Mesendoderm (in vitro differentiated cells): ENCODE data around the gene LRIT1.

ENCODE experiments used
- DNase-seq: peaks from one replicate; pipeline ENCODE4 v3.0.0; 2013
- H2AK5ac ChIP-seq: 2 replicates; pipeline ENCODE4 v1.6.1; 2013; ENCODE audit warnings: low read length, inconsistent platforms
- H2BK120ac ChIP-seq: 2 replicates; pipeline ENCODE4 v1.6.1; 2013; ENCODE audit warnings: low read depth, mild to moderate bottlenecking, low read length, moderate library complexity, mixed read lengths
- H2BK15ac ChIP-seq: replicated peaks from 2 replicates; pipeline ENCODE4 v1.6.1; 2013; ENCODE audit warnings: low read depth, mild to moderate bottlenecking, moderate library complexity
- H2BK5ac ChIP-seq: 2 replicates; pipeline ENCODE4 v1.6.1; 2013; ENCODE audit warnings: low read length, inconsistent platforms
- H3K18ac ChIP-seq: 2 replicates; pipeline ENCODE4 v1.6.1; 2013; ENCODE audit warnings: mild to moderate bottlenecking, low read length, mixed read lengths
- H3K23ac ChIP-seq: one replicate; pipeline ENCODE4 v1.6.1; 2013; ENCODE audit warnings: low read length
- H3K27ac ChIP-seq: 2 replicates; pipeline ENCODE4 v1.5.1; 2013; ENCODE audit warnings: low read depth, mild to moderate bottlenecking, inconsistent platforms, low read length, moderate library complexity
- H3K27me3 ChIP-seq: 2 replicates; pipeline ENCODE4 v1.6.1; 2013; ENCODE audit warnings: low read length, control low read depth, mild to moderate bottlenecking, inconsistent platforms; ENCODE audit not compliant: insufficient read depth, poor library complexity
- H3K36me3 ChIP-seq: 2 replicates; pipeline ENCODE4 v1.6.1; 2013; ENCODE audit warnings: low read length, inconsistent platforms; ENCODE audit not compliant: control insufficient read depth, insufficient read depth
- H3K4ac ChIP-seq: one replicate; pipeline ENCODE4 v1.6.1; 2013; ENCODE audit warnings: low read depth, mild to moderate bottlenecking, low read length, moderate library complexity
- H3K4me1 ChIP-seq: 2 replicates; pipeline ENCODE4 v1.6.1; 2013; ENCODE audit warnings: low read depth, low read length, inconsistent platforms; ENCODE audit not compliant: control insufficient read depth
- H3K4me2 ChIP-seq: 2 replicates; pipeline ENCODE4 v1.6.1; 2013; ENCODE audit warnings: low read length
- H3K4me3 ChIP-seq: 2 replicates; pipeline ENCODE4 v1.5.1; 2013; ENCODE audit warnings: mild to moderate bottlenecking, low read length
- H3K56ac ChIP-seq: one replicate; pipeline ENCODE4 v1.6.1; 2013; ENCODE audit warnings: low read length
- H3K79me1 ChIP-seq: 2 replicates; pipeline ENCODE4 v1.6.1; 2013; ENCODE audit warnings: low read length, inconsistent platforms
- H3K79me2 ChIP-seq: 2 replicates; pipeline ENCODE4 v1.6.1; 2013; ENCODE audit warnings: mild to moderate bottlenecking, low read length; ENCODE audit not compliant: control insufficient read depth, insufficient read depth
- H3K9ac ChIP-seq: 2 replicates; pipeline ENCODE4 v1.6.1; 2013; ENCODE audit warnings: low read length, inconsistent platforms
- H4K5ac ChIP-seq: one replicate; pipeline ENCODE4 v1.6.1; 2013; ENCODE audit warnings: low read length
- H4K8ac ChIP-seq: one replicate; pipeline ENCODE4 v1.6.1; 2013; ENCODE audit warnings: low read depth, mild to moderate bottlenecking, control low read depth, low read length, moderate library complexity
- WGBS: extraction: QIAGEN DNeasy Blood & Tissue Kit; methylation state at CpG from one replicate; pipeline ENCODE4 v1.1.7; 2013; ENCODE audit warnings: low lambda C conversion rate, missing lambda C conversion rate; ENCODE audit not compliant: insufficient coverage; ENCODE audit errors: extremely low coverage; 5-methylcytosine and 5-hydroxymethylcytosine counted together

The LRIT1 gene

GRCh38 chr10:84235096-84235495 is 6.2 kb downstream of the LRIT1 start:
- Histone ChIP-seq H3K79me2 (no peaks in the 10 kb centered on the region), H2AK5ac (no peak overlapping the region), H2BK5ac (no peak overlapping the region), H2BK120ac (no peak overlapping the region), H3K23ac (no peak overlapping the region), H3K4me2 (no peak overlapping the region), H3K4me1 (no peaks in the 10 kb centered on the region), H3K27me3 (no peaks in the 10 kb centered on the region), H3K18ac (no peak overlapping the region), H4K5ac (no peak overlapping the region), H3K4ac (no peak overlapping the region), H3K79me1 (no peaks in the 10 kb centered on the region), H3K4me3 (no peak overlapping the region), H2BK15ac (no peak overlapping the region), H3K56ac (no peak overlapping the region), H4K8ac (no peak overlapping the region), H3K9ac (no peak overlapping the region), H3K36me3 (no peaks in the 10 kb centered on the region), H3K27ac (no peak overlapping the region)
- no CpG with 5 or more reads among the region's 4 CpGs for WGBS
- DNase-seq: no peak

DNA sequence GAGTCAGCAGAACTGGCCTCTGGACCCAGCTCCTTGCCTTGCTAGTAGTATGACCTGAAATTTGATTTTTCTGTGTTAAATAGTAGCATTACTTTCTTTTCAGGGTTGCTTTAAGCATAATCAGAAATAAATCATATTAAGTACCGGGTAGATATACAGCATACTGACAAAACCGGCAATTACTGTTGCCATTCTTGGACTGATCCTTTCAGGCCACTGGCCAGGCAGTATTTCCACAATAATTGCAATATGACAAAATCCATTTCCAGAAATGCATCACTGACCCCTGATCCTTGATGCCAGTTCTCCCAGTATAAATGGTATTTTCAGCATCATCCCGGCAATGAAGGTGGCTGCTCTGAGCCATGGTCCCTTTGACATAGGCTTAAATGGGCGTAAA is 6.9 kb downstream of the LRIT1 start:
- Histone ChIP-seq H3K4me3 (no peak overlapping the region), H3K4me2 (no peak overlapping the region), H3K27ac (no peak overlapping the region), H3K79me1 (no peaks in the 10 kb centered on the region), H3K79me2 (no peaks in the 10 kb centered on the region), H3K4ac (no peak overlapping the region), H3K4me1 (no peaks in the 10 kb centered on the region), H4K8ac (no peak overlapping the region), H2AK5ac (no peak overlapping the region), H3K18ac (no peak overlapping the region), H2BK120ac (no peak overlapping the region), H2BK15ac (no peak overlapping the region), H2BK5ac (no peak overlapping the region), H3K56ac (no peak overlapping the region), H4K5ac (no peak overlapping the region), H3K23ac (no peak overlapping the region), H3K27me3 (no peaks in the 10 kb centered on the region), H3K9ac (no peak overlapping the region), H3K36me3 (no peaks in the 10 kb centered on the region)
- no CpG with 5 or more reads among the region's 4 CpGs for WGBS
- DNase-seq: no peak

- Histone ChIP-seq H4K5ac (no peak overlapping the region), H3K23ac (no peak overlapping the region), H2BK120ac (no peak overlapping the region), H3K79me1 (no peaks in the 10 kb centered on the region), H3K4me1 (no peaks in the 10 kb centered on the region), H3K27ac (no peak overlapping the region), H3K36me3 (no peaks in the 10 kb centered on the region), H2BK15ac (no peak overlapping the region), H3K9ac (no peak overlapping the region), H3K56ac (no peak overlapping the region), H4K8ac (no peak overlapping the region), H3K4me2 (no peak overlapping the region), H3K18ac (no peak overlapping the region), H3K4ac (no peak overlapping the region), H3K27me3 (no peaks in the 10 kb centered on the region), H3K4me3 (no peak overlapping the region), H3K79me2 (no peaks in the 10 kb centered on the region), H2AK5ac (no peak overlapping the region), H2BK5ac (no peak overlapping the region)
- WGBS: no CpG with 5 or more reads among the region's 4 CpGs
- no peak for DNase-seq
These were observed 7.4 kb downstream of the LRIT1 start for GRCh38 chr10:84233940-84234339.

DNA sequence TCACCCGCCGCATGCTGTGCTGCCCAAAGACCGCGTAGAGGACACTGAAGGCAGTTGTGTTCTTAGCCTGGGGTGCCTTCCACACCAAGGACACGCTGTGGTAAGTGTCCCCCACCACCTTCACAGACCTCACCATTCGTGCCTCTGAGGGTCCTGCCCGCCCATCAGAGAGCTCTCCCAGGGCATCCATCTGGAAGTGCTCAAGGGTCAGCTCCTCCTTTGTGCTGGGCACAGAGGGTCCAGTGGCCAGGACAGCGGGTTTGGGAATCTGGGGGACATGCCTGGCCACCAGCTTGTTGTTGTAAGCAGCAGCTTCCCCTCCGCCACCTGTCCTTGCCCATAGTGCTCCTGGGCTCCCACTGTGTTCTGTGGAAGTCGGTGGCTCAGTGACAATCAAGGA is 9.0 kb downstream of the LRIT1 start:
- H3K27me3 ChIP-seq: no peaks in the 10 kb centered on the region
- no peak overlapping the region for H3K23ac ChIP-seq
- no peak overlapping the region for H2AK5ac ChIP-seq
- no peak overlapping the region for H3K4ac ChIP-seq
- H3K79me2 ChIP-seq: no peaks in the 10 kb centered on the region
- H3K56ac ChIP-seq: no peak overlapping the region
- no peak overlapping the region for H3K27ac ChIP-seq
- H3K79me1 ChIP-seq: no peaks in the 10 kb centered on the region
- H2BK5ac ChIP-seq: no peak overlapping the region
- H4K5ac ChIP-seq: no peak overlapping the region
- no peak for DNase-seq
- no peak overlapping the region for H3K9ac ChIP-seq
- WGBS: no CpG with 5 or more reads among the region's 10 CpGs
- no peak overlapping the region for H3K18ac ChIP-seq
- H4K8ac ChIP-seq: no peak overlapping the region
- no peak overlapping the region for H2BK15ac ChIP-seq
- H3K36me3 ChIP-seq: no peaks in the 10 kb centered on the region
- H3K4me2 ChIP-seq: no peak overlapping the region
- H3K4me1 ChIP-seq: no peaks in the 10 kb centered on the region
- no peak overlapping the region for H3K4me3 ChIP-seq
- H2BK120ac ChIP-seq: no peak overlapping the region

GRCh38 chr10:84230359-84230758 is 11.0 kb downstream of the LRIT1 start:
- Histone ChIP-seq H3K36me3 (no peaks in the 10 kb centered on the region), H2BK120ac (no peak overlapping the region), H2AK5ac (no peak overlapping the region), H4K8ac (no peak overlapping the region), H3K18ac (no peak overlapping the region), H2BK15ac (no peak overlapping the region), H3K79me2 (no peaks in the 10 kb centered on the region), H3K4me1 (no peaks in the 10 kb centered on the region), H3K4ac (no peak overlapping the region), H3K79me1 (no peaks in the 10 kb centered on the region), H3K9ac (no peak overlapping the region), H4K5ac (no peak overlapping the region), H3K4me3 (no peak overlapping the region), H3K23ac (no peak overlapping the region), H3K56ac (no peak overlapping the region), H3K4me2 (no peak overlapping the region), H3K27ac (no peak overlapping the region), H3K27me3 (no peaks in the 10 kb centered on the region), H2BK5ac (no peak overlapping the region)
- no CpG with 5 or more reads among the region's 1 CpG for WGBS
- no peak for DNase-seq

DNA sequence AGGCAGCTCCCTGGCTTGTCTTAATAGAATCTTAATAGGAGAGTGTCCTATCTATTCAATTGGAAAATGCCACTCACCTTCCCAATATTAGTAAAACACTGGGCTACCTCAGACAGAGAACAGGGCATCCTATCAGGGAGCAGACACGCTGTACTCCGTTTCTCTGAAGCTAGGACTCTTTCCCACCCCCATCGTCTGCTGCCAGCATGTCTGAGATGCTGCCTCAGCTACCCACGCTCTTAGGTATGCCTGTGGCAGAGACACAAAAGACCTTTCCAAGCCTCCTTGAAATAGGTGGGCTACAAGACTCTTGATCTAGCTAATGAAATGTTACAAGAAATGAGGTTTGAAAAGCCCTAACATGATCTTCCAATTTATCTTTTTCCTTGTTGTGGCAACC is 13.5 kb downstream of the LRIT1 start:
- H3K4ac ChIP-seq: no peak overlapping the region
- H3K9ac ChIP-seq: no peak overlapping the region
- H3K27me3 ChIP-seq: no peaks in the 10 kb centered on the region
- H3K79me1 ChIP-seq: no peaks in the 10 kb centered on the region
- no peak overlapping the region for H3K4me3 ChIP-seq
- H4K5ac ChIP-seq: no peak overlapping the region
- no peaks in the 10 kb centered on the region for H3K36me3 ChIP-seq
- no peak overlapping the region for H3K4me2 ChIP-seq
- H4K8ac ChIP-seq: no peak overlapping the region
- H2BK15ac ChIP-seq: no peak overlapping the region
- H3K23ac ChIP-seq: no peak overlapping the region
- H3K79me2 ChIP-seq: no peaks in the 10 kb centered on the region
- no peak overlapping the region for H3K18ac ChIP-seq
- no peaks in the 10 kb centered on the region for H3K4me1 ChIP-seq
- no peak for DNase-seq
- H3K27ac ChIP-seq: no peak overlapping the region
- no CpG with 5 or more reads among the region's 4 CpGs for WGBS
- no peak overlapping the region for H2BK120ac ChIP-seq
- H2AK5ac ChIP-seq: no peak overlapping the region
- no peak overlapping the region for H2BK5ac ChIP-seq
- H3K56ac ChIP-seq: no peak overlapping the region
